Left renal cortex interstitium (tissue), 4 donors: ENCODE measurements around the gene GFRA1. TPM values are rescaled to one million over a fixed set of nuclear protein-coding genes. Genes with fewer than 3 reads are reported as not detected.

Experiments used
- polyA plus RNA-seq, 4 donors: library from polyadenylated mRNA; unstranded; fragments of 120-200 nt; gene quantifications; one replicate each; pipeline ENCODE4 v1.2.1, GENCODE V29; 2013; ENCODE audit not compliant: insufficient read length in 4 of 4

The GFRA1 gene
- polyA plus RNA-seq, 4 donors, result 21.4 to 28.3 (median 24.0) TPM

Other genes starting within 250 kb of the GFRA1 start
- gene CCDC172, start 51.2 kb upstream of the GFRA1 start, polyA plus RNA-seq, result not detected
- not detected for gene PNLIPRP3, start 154.6 kb upstream of the GFRA1 start, polyA plus RNA-seq